Inferior parietal cortex (tissue), 1 donor: ENCODE measurements around the gene DVL2.

Experiments
- DNase-seq: peaks from one replicate; pipeline ENCODE4 v3.0.0-alpha.2; 2016; ENCODE audit errors: extremely low spot score

The DVL2 gene

DNA sequence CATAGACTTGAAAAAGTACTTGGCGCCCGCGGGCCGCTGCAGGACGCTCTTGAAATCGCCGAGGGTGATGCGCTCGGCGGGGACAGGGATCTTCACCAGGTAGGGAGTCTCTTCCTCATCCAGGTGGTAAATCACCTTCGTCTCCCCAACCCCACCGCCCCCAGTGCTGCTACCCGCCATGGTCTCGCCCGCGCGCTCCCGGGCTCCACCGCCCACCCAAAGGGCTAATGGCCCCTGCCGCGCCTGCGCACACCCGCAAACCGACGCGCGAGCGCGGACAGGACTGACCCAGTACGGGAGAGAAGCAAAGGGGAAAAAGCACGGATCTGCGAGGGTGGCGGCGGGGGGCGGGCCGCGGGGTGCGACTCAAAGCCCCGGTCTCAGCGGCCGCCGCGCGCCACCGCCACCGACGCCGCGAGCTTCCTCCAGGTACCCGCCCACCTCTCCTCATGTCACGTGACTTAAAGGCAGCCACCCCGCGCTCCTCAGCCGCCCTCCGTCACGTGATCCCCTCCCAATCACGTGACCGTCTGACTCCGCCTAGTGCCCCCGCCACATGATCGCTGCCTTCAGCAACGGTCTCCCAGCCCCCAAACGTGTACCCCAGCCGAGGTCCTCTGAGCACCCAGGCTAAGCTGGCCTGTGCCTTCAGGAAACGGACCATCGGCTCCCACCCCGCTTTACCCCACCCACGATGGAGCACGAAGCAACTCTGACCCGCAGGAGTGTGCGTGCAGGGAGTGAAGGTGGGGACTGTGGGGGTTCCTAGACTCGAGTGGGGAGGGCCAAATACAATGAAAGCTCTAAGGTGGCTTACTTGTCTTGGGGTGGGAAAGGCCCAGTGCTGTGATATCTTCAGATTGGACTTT, at the start of gene DVL2:
Gene DVL2 (minus strand): TSS at position 435 of the 869 bp plus-strand sequence. CDS start 255 bp downstream, at position 180.
- DNase-seq: peak; percentile 96

DNA sequence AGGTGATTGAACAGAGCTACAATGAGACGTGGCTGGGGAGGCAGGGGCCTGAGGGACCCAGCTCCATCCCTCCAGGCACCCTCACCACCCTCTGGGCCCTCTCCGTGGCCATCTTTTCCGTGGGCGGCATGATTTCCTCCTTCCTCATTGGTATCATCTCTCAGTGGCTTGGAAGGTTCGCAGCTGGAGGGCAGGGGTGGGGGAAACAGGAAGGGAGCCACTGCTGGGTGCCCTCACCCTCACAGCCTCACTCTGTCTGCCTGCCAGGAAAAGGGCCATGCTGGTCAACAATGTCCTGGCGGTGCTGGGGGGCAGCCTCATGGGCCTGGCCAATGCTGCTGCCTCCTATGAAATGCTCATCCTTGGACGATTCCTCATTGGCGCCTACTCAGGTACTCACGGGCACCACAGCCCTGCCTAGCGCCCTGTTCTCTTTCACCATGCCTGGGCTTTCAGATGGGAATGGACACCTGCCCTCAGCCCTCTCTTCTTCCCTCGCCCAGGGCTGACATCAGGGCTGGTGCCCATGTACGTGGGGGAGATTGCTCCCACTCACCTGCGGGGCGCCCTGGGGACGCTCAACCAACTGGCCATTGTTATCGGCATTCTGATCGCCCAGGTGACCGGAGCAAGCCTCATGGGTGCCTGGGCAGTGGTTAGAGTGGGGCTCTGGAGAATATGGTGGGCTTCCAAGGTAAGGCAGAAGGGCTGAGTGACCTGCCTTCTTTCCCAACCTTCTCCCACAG, 49.3 kb upstream of the DVL2 start:
- no peak for DNase-seq

DNA sequence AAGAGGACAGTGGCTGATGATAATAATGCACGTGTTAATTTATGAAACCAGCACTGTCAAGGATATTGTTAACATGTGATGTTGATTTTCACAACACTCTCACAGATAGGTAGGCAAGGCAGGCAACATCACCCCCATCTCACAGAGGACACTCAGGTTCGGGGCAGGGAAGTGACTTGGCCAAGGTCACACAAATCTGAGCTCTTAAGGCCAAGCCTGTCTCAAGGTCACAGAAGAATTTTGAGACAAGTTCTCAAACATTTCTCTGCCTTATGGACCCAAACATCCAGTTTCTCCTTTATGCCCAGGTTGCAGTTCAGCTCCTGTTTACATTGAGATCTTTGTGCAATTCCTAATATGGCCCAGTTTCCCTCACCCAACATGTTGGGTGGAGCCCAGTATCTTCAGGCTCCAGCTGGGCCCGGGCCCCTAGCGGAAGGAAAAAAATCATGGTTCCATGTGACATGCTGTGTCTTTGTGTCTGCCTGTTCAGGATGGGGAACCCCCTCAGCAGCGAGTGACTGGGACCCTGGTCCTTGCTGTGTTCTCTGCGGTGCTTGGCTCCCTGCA, 48.5 kb upstream of the DVL2 start:
- no peak for DNase-seq

DNA sequence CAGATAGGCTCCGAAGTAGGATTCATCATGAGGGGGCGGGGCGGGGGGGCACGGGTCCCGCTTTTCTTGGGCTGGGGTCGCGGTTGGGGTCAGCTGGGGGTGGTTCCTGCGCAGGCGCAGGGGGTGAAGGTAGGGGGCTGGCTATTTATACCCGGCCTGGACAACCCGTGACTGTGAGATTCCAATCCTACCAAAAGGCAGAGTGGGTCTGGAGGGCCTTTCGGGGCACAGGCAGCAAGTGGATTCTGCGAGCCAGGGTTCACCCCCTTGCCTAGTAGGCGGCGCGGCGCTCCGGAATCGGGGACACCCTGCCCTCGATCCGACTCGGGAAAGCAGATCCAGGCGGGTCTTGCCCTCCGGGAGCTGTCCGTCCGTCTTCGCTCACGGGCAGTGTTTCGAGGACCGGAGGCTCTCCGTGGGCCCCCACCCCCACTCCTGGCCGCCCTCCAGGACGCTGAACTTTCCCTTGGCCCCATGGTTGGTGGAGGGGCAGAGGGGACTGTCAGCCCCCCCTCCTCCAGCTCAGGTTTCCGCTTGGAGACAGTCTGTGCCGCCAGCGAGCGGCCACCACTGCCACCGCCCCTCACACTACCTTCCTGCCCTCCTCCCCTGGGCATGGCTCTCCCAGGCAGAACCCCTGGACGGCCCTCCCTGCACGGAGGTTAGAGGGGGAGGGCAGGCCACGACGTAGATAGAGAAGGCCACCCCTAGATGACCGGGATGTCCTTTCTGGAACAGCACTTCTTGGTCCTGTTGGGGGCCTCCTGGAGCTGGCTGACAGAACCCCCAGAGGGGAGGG, 47.8 kb upstream of the DVL2 start:
- DNase-seq: no peak

DNA sequence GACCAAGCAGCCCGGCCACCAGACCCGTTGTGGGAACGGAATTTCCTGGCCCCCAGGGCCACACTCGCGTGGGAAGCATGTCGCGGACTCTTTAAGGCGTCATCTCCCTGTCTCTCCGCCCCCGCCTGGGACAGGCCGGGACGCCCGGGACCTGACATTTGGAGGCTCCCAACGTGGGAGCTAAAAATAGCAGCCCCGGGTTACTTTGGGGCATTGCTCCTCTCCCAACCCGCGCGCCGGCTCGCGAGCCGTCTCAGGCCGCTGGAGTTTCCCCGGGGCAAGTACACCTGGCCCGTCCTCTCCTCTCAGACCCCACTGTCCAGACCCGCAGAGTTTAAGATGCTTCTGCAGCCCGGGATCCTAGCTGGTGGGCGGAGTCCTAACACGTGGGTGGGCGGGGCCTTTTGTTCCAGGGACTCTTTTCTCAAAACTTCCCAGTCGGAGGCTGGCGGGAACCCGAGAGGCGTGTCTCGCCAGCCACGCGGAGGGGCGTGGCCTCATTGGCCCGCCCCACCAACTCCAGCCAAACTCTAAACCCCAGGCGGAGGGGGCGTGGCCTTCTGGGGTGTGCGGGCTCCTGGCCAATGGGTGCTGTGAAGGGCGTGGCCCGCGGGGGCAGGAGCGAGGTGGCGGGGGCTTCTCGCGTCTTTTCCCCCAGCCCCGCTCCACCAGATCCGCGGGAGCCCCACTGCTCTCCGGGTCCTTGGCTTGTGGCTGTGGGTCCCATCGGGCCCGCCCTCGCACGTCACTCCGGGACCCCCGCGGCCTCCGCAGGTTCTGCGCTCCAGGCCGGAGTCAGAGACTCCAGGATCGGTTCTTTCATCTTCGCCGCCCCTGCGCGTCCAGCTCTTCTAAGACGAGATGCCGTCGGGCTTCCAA, 47.0 kb upstream of the DVL2 start, which contains the start of gene SLC2A4:
Gene SLC2A4 (plus strand): TSS at position 645 of the 879 bp plus-strand sequence. CDS start 217 bp downstream, at position 862.
- DNase-seq: peak; percentile 66

DNA sequence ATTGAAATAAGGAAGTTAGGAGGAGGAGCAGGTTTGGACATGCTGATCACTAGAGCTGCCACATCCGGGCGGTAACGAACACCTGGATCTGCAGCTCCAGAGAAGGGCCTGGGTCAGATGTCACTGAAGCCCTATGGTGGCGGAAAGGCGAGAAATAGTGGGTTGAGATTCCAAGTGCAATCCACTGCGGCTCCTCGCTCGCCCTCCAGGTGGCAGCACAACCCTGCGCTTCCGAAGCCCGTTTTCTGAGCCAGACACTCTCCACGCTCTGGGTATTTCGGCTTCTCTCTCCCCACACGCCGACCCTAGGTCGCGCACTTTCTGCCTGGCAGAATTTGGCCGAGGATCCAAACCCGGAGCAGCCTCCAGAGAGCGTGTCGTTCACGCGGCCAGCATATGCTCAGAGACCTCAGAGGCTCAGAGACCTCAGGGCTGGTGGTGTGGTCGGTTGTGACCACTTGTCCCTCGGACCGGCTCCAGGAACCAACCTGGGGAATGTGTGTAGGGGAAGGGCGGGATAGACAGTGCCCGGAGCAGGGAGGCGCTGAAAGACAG, 46.3 kb upstream of the DVL2 start:
- DNase-seq: peak; percentile 84

DNA sequence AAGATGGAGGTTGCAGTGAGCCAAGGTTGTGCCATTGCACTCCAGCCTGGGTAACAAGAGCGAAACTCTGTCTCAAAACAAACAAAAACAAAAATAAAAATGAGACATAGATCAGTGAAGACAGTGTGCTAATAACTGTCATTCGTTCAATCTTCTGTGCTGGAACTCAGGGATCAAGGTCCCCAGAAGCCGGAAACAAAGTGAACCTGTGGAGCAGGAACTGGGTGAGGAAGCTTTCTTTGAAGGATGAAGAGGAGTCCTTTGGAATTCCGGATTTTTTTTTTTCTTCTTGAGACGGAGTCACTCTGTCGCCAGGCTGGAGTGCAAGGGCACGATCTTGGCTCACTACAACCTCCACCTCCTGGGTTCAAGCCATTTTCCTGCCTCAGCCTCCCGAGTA, 45.1 kb upstream of the DVL2 start:
- DNase-seq: no peak

DNA sequence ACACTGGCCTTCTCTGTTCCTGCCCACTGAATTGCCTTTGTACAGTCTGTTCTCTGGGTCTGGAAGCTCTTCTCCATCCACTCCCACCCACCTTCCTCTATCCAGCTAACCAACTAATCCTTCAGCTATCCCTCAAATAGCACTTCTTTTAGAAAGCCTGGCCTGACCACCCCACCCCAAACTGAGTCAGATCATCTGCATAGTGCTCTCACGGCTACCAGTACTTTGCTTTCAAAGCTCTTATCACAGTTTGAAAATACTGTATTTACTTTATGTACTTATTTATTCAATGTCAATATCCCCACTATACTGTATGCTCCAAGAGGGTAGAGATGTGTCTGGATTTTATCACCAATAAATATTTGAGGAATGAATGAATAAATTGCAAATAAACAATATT, 32.5 kb upstream of the DVL2 start:
- DNase-seq: no peak

DNA sequence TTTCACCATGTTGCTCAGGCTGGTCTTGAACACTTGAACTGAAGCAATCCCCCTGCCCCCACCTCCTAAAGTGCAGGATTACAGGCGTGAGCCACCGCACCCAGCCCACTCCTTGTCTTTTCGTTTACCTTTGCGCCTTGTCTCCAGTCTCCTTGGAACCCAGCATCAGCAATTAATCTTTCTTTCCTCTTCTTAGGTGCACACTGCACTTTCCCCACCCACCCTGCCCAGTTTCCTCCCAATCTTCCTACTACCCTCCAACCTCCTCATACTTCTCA, 29.4 kb upstream of the DVL2 start:
- DNase-seq: no peak

DNA sequence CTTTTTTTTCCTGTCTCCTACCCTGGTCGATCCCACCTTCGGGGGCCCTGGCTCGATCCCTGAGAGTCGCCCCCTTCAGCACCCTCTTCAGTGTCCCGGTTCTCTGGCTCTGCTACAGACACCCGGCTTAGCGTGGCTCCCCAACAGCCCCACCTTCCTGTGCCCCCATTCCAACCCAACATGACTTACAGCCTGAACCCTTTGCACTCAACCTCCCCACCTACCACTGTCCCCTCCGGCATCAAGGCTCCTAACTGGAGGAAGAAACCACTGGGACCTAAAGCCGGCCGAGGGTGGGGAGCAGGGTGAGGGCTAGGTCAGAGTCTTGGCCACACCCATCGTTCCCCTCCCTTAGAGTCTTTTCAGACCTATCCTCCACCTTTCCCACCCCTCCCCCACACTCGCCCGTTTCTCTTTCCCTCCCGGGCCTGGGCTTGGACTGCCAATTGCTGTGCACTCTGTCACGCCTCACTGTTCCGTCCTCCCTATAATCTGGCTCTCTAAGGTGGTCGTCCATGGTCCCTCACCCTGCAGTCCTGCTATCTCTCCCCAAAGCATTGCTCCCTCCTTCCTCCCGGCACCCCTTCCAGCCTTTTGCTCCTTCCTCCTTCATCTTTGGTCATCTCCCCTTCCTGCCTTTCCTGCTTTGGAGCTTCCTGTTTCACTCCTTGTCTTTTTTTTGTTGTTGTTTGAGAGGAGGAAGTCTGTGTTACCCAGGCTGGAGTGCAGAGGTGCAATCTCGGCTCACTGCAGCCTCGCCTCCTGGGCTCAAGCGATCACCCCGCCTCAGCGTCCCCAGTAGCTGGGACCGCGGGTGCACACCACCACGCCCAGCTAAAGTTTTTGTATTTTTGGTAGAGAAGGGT, 28.9 kb upstream of the DVL2 start:
- DNase-seq: no peak

DNA sequence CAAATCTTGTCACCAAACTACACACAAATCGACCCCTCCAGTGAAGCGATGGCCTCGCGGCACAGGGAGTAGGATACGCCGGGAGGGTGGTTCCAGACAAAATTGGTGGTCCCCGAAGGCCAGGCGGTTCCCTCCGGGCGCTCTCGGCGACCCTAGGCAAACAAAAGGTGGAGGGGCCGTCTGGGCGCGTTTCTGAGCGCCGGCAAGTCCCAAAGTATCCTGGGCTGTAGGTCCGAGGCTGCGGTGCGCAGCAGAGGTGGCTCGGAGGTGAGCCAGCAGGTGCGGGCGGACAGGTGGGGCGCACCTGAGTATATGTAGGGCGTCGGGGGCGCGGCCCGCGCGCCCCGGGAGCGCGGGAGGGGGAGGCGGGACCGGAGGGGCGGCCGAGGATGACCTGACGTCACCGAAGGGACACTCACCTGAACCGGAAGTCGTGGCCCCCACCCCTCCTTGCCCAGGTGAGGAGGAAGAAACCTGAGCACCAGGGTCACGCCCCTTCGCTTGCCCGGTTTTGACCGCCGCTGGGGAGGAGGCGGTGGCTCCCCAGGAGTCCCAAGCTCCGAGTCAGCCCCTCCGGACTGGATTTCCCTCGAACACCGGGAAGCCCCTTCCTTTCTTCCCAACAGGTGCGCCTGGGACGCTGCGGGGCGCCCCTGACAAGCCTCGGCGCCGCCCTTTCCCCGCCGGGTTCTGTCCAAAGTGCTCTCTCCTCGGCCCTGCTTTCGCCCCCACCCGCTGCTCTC, 28.0 kb upstream of the DVL2 start, which contains the start of gene CLDN7:
Gene CLDN7 (minus strand): TSS at position 287 of the 743 bp plus-strand sequence. CDS start 435 bp downstream, outside the sequence.
- DNase-seq: no peak

DNA sequence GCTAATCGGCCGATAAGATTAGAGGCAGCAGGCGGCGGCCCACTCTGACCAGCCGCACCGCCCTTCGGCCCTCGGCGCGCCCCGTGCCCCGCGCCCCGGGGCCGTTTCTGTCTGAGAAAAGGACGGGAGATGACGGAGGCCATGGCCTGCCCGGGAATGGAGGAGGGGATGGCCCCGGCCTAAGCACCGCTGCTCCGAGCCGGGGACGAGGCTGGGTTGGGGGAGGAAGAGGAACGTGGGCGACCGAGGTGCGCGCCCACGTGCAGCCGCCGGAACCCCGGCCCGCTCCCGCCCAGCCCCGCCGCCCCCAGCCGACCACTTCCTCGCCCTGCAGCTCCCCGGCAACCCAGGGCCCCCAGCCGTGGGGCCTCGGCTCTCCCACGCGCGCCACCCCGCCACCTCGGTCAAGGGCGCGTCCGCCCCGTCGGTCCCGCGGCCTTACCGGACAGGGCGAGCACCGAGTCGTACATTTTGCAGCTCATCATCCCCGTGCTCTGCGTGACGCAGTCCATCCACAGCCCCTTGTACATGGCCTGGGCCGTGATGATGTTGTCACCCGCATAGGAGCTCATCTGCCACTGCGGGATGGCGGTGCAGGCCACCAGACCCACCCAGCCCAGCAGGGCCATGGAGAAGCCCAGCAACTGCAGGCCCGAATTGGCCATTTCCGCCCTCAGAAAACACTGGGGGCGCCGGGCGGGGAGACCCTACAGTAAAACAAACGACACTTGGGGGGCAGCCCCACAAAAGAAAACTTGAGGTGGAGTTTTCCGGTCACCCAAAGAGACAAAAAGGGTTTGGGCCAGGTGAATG, 27.3 kb upstream of the DVL2 start:
- DNase-seq: no peak

DNA sequence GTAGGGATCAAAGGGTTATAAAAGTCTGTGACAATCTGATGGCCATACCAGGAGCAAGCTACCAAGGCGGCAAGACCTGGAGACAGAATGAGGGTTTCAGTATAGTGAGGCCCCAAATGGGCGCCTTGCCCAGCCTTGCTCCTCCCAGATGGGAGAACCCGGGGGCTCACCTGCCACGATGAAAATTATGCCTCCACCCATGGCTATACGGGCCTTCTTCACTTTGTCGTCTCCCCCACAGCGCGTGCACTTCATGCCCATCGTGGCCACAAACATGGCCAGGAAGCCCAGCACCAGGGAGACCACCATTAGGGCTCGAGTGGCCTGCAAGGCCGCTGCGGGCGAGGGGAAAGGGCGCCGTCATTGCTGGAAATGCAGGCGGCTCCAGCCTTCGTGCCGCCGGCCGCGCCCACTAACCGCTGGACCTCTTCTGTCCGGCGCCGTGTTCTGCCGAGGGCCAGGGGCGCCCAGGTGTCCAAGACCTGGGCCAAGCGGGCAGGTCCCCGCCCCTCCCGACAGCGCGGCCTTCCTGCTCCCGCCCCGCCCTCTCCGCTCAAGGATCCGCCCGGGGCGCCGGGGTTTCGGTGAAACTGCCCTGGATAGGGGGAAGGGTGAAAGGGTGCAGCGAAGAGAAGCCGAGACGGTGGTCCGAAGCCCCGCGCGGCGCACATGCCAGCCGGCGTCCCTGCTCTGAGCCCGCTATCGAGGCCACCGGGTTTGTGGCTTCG, 26.5 kb upstream of the DVL2 start:
- DNase-seq: no peak

DNA sequence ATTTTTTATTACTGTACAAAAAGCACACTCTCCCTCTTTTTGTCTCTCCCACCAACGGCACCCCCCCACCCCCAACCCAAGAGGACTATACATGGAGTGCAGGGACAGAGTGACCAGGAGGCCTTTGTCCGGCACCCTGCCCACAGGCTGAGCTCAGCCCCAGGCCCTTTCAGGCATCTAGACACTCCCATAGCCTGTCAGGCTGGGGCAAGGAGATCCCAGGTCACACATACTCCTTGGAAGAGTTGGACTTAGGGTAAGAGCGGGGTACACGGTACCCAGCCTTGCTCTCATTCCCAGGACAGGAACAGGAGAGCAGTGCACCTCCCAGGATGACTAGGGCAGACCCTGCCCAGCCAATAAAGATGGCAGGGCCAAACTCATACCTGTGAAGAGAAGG, 25.8 kb upstream of the DVL2 start:
- no peak for DNase-seq

DNA sequence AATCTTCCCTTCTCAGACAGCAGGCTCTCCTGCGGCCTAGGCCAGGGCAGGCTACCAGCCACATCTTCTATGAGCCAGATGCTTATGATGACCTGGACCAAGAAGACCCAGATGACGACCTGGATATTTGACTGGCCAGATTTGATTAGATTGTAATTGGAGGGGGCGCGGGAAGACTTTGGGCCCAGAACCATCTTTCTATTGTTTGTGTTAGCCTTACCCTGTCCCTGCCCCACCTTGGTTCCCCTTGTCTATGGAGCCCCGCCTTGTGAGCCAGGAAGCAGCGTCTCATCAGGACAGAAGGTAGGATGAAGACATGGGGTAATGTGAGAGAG, 25.2 kb upstream of the DVL2 start:
- DNase-seq: no peak

DNA sequence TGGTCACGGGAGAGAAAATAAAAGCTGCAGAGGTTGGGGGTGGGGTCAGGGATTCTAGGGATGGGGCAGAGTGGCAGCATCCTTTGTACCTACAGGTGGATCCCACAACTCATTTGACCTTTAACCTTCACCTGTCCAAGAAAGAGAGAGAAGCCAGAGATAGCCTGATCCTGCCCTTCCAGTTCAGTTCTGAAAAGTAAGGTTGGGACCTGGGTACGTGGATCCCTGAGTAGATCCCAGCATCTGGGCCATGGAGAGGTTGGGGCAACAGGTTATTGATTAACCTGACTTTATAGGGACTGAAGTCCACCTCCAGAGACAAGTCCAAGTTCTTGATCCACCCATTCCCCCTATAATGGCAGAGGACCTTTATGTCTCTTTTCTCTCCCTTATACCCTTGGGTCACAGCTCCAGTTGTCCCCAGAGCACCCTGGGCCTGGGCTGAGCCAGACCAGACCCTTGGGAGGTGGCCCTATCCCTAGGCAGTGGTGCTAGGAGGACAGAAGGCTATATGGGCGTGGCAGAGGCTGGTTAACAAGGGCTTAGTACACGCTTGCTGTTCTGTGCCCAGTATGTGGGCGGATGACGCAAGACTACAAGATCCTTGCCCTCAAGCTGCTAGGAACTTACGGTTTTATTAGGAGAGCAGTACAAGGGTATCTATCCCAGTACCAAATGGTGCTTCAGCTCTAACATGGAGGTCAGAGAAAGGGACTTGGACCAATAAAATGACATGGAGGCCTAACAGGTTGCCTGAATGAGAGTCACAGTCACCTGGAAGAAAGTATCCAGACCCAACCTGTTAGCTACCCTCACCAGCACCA, 24.6 kb upstream of the DVL2 start:
- DNase-seq: no peak
